ENCODE results near the gene HBQ1.
"Not testable (repeated sequence)": the region's sequence is repeated elsewhere in the genome, so short reads cannot be mapped to it uniquely, and the experiment has no call there.

The HBQ1 gene

GRCh38 chr16:176477-177382 lies 3.5 kb upstream of the HBQ1 start, which contains the start of gene HBA1:
Gene HBA1 (plus strand): TSS chr16:176680. CDS start chr16:176717, 37 bp downstream.
- DNase-seq (ENCODE audit: low spot score), result not testable (repeated sequence)

- DNase-seq (ENCODE audit: low spot score), result no peak
Observed at GRCh38 chr16:177394-177822, 2.9 kb upstream of the HBQ1 start.

GRCh38 chr16:177981-178667 lies 2.1 kb upstream of the HBQ1 start:
- DNase-seq (ENCODE audit: low spot score), result no peak

- no peak for DNase-seq (ENCODE audit: low spot score)
Observed at GRCh38 chr16:178668-179015, 1.6 kb upstream of the HBQ1 start.

GRCh38 chr16:179211-180092 lies 807 bp upstream of the HBQ1 start:
- DNase-seq (ENCODE audit: low spot score), result no peak

- peak; percentile 68 for DNase-seq (ENCODE audit: low spot score)
Observed at GRCh38 chr16:180681-181564, 664 bp downstream of the HBQ1 start.

GRCh38 chr16:181565-182021 lies 1.3 kb downstream of the HBQ1 start:
- DNase-seq (ENCODE audit: low spot score), result peak; percentile 92

- DNase-seq (ENCODE audit: low spot score), result no peak
Observed at GRCh38 chr16:183005-183404, 2.7 kb downstream of the HBQ1 start.

GRCh38 chr16:185213-185612 lies 5.0 kb downstream of the HBQ1 start:
- no peak for DNase-seq (ENCODE audit: low spot score)

GRCh38 chr16:185691-186090 lies 5.4 kb downstream of the HBQ1 start:
- DNase-seq (ENCODE audit: low spot score), result no peak

- DNase-seq (ENCODE audit: low spot score), result no peak
Observed at GRCh38 chr16:187330-187729, 7.1 kb downstream of the HBQ1 start.

- peak; percentile 64 for DNase-seq (ENCODE audit: low spot score)
Observed at GRCh38 chr16:188674-189073, 8.4 kb downstream of the HBQ1 start.

- DNase-seq (ENCODE audit: low spot score), result no peak
Observed at GRCh38 chr16:189604-190186, 9.4 kb downstream of the HBQ1 start.

- DNase-seq (ENCODE audit: low spot score), result no peak
Observed at GRCh38 chr16:191831-192230, 11.6 kb downstream of the HBQ1 start.

- DNase-seq (ENCODE audit: low spot score), result no peak
Observed at GRCh38 chr16:192686-193085, 12.4 kb downstream of the HBQ1 start.

GRCh38 chr16:193441-193840 lies 13.2 kb downstream of the HBQ1 start:
- DNase-seq (ENCODE audit: low spot score), result no peak

- no peak for DNase-seq (ENCODE audit: low spot score)
Observed at GRCh38 chr16:194516-194915, 14.3 kb downstream of the HBQ1 start.

GRCh38 chr16:200388-200787 lies 20.1 kb downstream of the HBQ1 start:
- DNase-seq (ENCODE audit: low spot score), result no peak

- DNase-seq (ENCODE audit: low spot score), result no peak
Observed at GRCh38 chr16:203246-203645, 23.0 kb downstream of the HBQ1 start.

GRCh38 chr16:204046-204445 lies 23.8 kb downstream of the HBQ1 start:
- DNase-seq (ENCODE audit: low spot score), result not testable (repeated sequence)

- not testable (repeated sequence) for DNase-seq (ENCODE audit: low spot score)
Observed at GRCh38 chr16:209359-209758, 29.1 kb downstream of the HBQ1 start.
